ENCODE data around the gene FOXP3.

The FOXP3 gene

GRCh38 chrX:49212861-49213260 lies 51.6 kb downstream of the FOXP3 start:
- DNase-seq, result no peak

- no peak for DNase-seq
Observed at GRCh38 chrX:49212209-49212608, 52.3 kb downstream of the FOXP3 start.

GRCh38 chrX:49211074-49211473 lies 53.4 kb downstream of the FOXP3 start:
- DNase-seq, result no peak

DNA sequence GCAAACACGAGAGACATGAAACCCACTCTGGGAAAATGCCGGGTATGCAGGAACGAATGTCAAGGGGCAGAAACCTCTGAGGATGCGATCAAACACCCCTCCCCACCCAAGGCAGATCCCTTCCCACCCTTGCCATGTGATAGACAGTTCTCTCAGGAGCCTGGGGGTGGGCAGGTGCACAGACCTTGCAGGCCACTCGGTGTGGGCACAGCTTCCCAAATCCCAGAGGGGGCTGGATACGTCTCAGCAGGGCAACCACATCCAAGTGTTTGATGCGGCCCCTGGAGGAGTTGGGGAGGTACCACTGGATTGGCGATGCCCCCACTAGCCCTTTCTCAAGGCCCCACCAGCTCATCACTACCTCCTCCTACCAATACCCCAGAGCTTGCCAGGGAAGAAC lies 54.1 kb downstream of the FOXP3 start:
- no peak for DNase-seq

GRCh38 chrX:49209434-49210251 lies 54.9 kb downstream of the FOXP3 start:
- DNase-seq, result no peak

- no peak for DNase-seq
Observed at GRCh38 chrX:49208399-49208798, 56.1 kb downstream of the FOXP3 start.

DNA sequence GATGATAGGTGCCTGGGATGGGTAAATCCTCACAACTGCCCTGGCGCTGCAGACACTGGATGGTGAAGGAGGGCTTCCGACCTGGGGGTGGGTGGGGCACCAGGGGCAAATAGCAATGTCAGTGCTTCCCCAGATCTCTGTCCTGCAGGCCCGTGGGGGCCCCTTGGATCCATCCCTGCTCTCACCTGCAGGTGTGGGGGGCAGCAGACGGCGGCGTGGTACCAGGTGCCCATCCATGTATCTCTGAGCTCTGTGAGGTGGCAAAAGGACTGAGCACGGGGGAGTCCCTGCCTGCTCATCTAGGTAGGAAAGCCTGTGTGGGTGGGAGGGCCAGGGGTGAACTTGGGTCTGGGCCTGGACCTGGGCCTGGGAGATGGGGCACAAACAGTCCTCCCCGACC lies 58.0 kb downstream of the FOXP3 start:
- DNase-seq, result no peak

GRCh38 chrX:49205443-49205842 lies 59.1 kb downstream of the FOXP3 start:
- no peak for DNase-seq

GRCh38 chrX:49204709-49205108 lies 59.8 kb downstream of the FOXP3 start:
- no peak for DNase-seq

DNA sequence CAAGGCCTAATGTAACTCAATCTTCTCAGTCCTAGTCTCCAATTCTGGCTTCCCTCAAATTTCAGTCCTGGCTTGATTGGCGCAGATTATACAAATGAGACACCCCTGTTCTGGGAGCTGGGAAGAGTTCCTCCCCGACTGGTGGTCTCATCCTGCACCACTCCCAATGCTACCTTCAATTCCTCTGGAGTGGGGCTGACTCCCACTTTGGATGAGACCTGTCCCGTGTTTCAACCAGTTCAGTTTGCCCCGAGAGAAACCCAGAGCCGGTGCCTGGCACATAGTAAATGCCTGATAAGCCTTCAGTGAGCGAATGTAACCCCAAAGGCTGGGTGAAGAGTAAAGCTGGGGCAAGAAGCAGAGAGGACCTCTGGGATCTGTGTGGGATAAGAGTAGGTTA lies 60.5 kb downstream of the FOXP3 start:
- no peak for DNase-seq

- no peak for DNase-seq
Observed at GRCh38 chrX:49203536-49203935, 61.0 kb downstream of the FOXP3 start.

DNA sequence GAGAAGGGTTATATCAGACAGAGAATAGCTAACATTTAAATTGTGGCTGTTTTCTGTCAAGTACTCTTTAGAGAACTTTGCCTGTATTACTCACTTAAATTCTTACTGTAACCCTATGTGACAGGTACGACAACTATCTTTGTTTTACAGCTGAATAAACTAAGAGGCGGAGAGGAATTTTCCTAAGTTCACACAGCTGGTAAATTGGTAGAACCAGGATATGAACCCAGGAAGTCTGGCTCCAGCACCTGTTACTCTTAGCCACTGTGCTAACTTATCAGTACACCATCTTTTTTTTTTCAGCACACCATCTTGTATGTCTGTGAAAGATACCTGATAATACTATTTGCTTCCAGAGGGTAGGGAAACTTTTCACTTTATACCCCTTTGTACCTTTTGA lies 62.5 kb downstream of the FOXP3 start:
- DNase-seq, result no peak
